ENCODE measurements around the gene CYP2B6. TPM values are rescaled to one million over a fixed set of nuclear protein-coding genes. Genes with fewer than 3 reads are reported as not detected.
A peak's percentile ranks its signal among the peaks of the same experiment; 100 is the strongest.
"Not testable (repeated sequence)": the region's sequence is repeated elsewhere in the genome, so short reads cannot be mapped to it uniquely, and the experiment has no call there.

The CYP2B6 gene
- total and polyA plus RNA-seq, 3 experiments from 2014 or later: not detected

DNA sequence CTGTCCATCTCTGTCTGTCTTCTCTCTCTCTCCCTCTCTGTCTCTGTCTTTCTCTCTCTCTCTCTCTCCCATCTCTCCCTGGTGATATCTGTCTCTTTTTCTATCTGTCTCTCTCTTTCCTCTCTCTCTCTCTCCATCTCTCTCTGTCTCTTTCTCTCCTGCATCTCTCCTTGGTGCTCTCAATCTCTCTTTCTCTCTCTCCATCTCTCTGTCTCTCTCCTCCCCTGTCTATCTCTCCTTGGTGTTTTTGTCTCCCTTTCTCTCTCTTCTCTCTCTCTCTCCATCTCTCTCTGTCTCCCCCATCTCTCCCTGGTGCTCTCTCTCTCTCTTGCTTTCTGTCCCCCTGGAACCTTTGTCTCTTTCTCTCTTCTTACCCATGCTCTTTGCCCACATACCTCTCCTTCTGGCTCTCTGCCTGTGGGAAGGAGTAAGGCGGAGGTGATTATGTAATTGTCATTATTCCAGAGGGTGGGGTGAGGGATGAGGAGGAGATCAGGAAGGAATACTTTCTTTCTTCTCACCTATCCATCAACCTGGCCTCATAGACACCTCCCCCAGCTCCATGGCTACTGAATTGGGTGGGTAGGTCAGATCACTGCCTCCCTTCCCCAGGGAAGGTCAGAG lies 30.9 kb upstream of the CYP2B6 start:
- POLR2A ChIA-PET: no interaction called here
- DNase-seq: no peak

DNA sequence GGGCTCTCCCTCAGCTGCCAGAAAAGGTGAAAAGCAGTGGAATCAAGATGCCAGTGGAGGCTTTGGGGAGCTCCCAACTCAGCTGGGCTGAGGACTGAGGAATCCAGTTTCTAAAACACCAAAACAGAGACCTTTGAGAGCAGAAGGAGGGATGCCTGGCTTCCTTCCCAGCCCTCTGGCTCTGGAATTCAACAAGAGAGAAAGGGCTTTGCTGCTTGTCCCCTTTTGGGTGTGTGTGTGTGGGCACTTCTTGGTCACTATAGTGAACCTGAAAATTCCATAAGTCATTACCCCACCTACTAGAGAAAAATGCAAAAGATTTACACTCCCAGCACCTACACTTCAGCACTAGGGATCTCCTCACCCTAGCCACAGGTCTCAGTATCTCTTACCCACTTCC lies 30.3 kb upstream of the CYP2B6 start:
- Histone ChIP-seq H3K9me3 (ENCODE audit: low read length) (peaks cover 12% of the 10 kb centered on the region), H3K36me3 (ENCODE audit: insufficient read depth, low read length) (no peaks in the 10 kb centered on the region), H3K27me3 (ENCODE audit: insufficient read depth, low read length, poor library complexity, severe bottlenecking) (peaks cover 9% of the 10 kb centered on the region), H3K4me3 (ENCODE audit: low read length) (no peak overlapping the region), H3K27ac (ENCODE audit: low read depth, low read length) (no peak overlapping the region), H3K4me1 (ENCODE audit: insufficient read depth, low read length) (no peaks in the 10 kb centered on the region)
- Mint-ChIP-seq H3K4me3 (peak overlapping the region in 1 of 7 donors; percentile 19), H3K27me3 (peaks cover 11 to 17% of the 10 kb centered on the region in 2 donors), H3K36me3 (peaks cover 0 to 14% (median 3%) of the 10 kb centered on the region in 3 donors), H3K27ac (peak overlapping the region in 1 of 8 donors; percentile 34), H3K4me1 (peaks cover 0 to 7% (median 1%) of the 10 kb centered on the region in 3 donors), H3K9me3 (peaks cover 13 to 20% (median 17%) of the 10 kb centered on the region in 5 donors)
- POLR2A ChIA-PET: no interaction called here
- CTCF ChIA-PET: no interaction called here
- no peak for DNase-seq

More for the DNA sequence above, 30.9 kb upstream of the CYP2B6 start:
- H3K9me3 ChIP-seq (ENCODE audit: low read length): peaks cover 18% of the 10 kb centered on the region
- no peak overlapping the region for H3K4me3 ChIP-seq (ENCODE audit: low read length)
- Mint-ChIP-seq H3K4me3 (no peak overlapping the region), H3K36me3 (peaks cover 0 to 14% (median 3%) of the 10 kb centered on the region in 3 donors), H3K27ac (no peak overlapping the region), H3K27me3 (peaks cover 11 to 17% of the 10 kb centered on the region in 2 donors), H3K4me1 (peaks cover 0 to 7% (median 1%) of the 10 kb centered on the region in 3 donors), H3K9me3 (peaks cover 17 to 24% (median 19%) of the 10 kb centered on the region in 5 donors)
- H3K27ac ChIP-seq (ENCODE audit: low read depth, low read length): no peak overlapping the region
- peaks cover 9% of the 10 kb centered on the region for H3K27me3 ChIP-seq (ENCODE audit: insufficient read depth, low read length, poor library complexity, severe bottlenecking)
- CTCF ChIA-PET: no interaction called here
- no peaks in the 10 kb centered on the region for H3K36me3 ChIP-seq (ENCODE audit: insufficient read depth, low read length)
- no peaks in the 10 kb centered on the region for H3K4me1 ChIP-seq (ENCODE audit: insufficient read depth, low read length)

DNA sequence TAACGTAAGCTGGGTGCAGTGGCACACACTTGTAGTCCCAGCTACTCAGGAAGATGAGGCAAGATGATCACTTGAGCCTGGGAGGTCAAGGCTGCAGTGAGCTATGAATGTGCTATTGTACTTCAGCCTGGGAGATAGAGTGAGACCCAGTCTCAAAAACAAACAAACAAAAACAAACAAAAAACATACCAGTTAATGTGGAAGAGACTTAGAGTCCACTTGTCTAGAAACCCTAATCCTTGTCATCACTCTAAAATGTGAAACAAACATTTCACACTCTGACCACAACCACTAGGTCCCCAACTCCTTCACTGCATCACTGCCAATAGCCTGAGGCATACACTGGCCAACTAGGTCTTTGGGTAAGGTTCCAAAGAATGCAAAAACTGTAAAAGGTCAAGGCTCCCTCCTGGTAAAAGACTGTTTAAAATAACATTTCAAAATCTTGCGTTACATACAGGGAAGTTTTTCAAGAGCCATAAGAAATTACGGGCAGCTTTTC lies 28.6 kb upstream of the CYP2B6 start:
- H3K9me3 Mint-ChIP-seq: peaks cover 3 to 6% (median 4%) of the 10 kb centered on the region in 5 donors
- Histone ChIP-seq H3K27ac (ENCODE audit: low read depth, low read length) (no peak overlapping the region), H3K4me3 (ENCODE audit: low read length) (no peak overlapping the region), H3K27me3 (ENCODE audit: insufficient read depth, low read length, poor library complexity, severe bottlenecking) (peaks cover 9% of the 10 kb centered on the region), H3K36me3 (ENCODE audit: insufficient read depth, low read length) (no peaks in the 10 kb centered on the region), H3K9me3 (ENCODE audit: low read length) (no peaks in the 10 kb centered on the region), H3K4me1 (ENCODE audit: insufficient read depth, low read length) (no peaks in the 10 kb centered on the region)
- DNase-seq: no peak
- peaks cover 0 to 5% (median 0%) of the 10 kb centered on the region in 3 donors for H3K36me3 Mint-ChIP-seq
- H3K27ac Mint-ChIP-seq: no peak overlapping the region
- POLR2A ChIA-PET: no interaction called here
- peaks cover 0 to 7% (median 2%) of the 10 kb centered on the region in 3 donors for H3K4me1 Mint-ChIP-seq
- H3K27me3 Mint-ChIP-seq: peaks cover 11 to 17% of the 10 kb centered on the region in 2 donors
- H3K4me3 Mint-ChIP-seq: no peak overlapping the region
- CTCF ChIA-PET: interaction anchor here (1.2 kb wide), 1 partner anchor 165 kb away, joined by 3 read pairs; no protein-coding TSS in a partner anchor

DNA sequence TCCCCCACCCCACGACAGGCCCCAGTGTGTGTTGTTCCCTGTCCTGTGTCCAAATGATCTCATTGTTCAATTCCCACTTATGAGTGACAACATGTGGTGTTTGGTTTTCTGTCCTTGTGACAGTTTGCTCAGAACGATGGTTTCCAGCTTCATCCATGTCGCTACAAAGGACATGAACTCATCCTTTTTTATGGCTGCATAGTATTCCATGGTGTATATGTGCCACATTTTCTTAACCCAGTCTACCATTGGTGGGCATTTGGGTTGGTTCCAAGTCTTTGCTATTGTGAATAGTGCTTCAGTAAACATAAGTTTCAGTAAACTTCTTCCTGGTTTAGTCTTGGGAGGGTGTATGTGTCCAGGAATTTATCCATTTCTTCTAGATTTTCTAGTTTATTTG lies 26.7 kb upstream of the CYP2B6 start:
- H3K27ac Mint-ChIP-seq; H3K36me3 Mint-ChIP-seq; H3K27ac ChIP-seq (ENCODE audit: low read depth, low read length); H3K4me3 Mint-ChIP-seq; H3K27me3 ChIP-seq (ENCODE audit: insufficient read depth, low read length, poor library complexity, severe bottlenecking); H3K9me3 Mint-ChIP-seq; CTCF ChIA-PET; H3K4me1 ChIP-seq (ENCODE audit: insufficient read depth, low read length); H3K36me3 ChIP-seq (ENCODE audit: insufficient read depth, low read length); H3K4me3 ChIP-seq (ENCODE audit: low read length); DNase-seq; H3K9me3 ChIP-seq (ENCODE audit: low read length): not testable (repeated sequence)
- Mint-ChIP-seq H3K4me1 (peaks cover 9 to 16% (median 12%) of the 10 kb centered on the region in 3 donors), H3K27me3 (peaks cover 11 to 13% of the 10 kb centered on the region in 2 donors)
- POLR2A ChIA-PET: interaction anchor here (0.6 kb wide), 1 partner anchor 632 kb away, joined by 3 read pairs; no protein-coding TSS in a partner anchor

DNA sequence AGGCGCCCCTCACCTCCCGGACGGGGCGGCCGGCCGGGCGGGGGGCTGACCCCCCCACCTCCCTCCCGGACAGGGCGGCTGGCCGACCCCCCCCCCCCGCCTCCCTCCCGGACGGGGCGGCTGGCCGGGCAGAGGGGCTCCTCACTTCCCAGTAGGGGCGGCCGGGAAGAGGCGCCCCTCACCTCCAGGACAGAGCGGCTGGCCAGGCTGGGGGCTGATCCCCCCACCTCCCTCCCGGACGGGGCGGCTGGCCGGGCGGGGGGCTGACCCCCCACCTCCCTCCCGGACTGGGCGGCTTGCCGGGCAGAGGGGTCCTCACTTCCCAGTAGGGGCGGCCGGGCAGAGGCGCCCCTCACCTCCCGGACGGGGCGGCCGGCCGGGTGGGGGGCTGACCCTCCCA lies 25.7 kb upstream of the CYP2B6 start:
- H3K4me3 Mint-ChIP-seq; H3K9me3 ChIP-seq (ENCODE audit: low read length); POLR2A ChIA-PET; CTCF ChIA-PET; H3K9me3 Mint-ChIP-seq; DNase-seq; H3K36me3 Mint-ChIP-seq; H3K36me3 ChIP-seq (ENCODE audit: insufficient read depth, low read length); H3K27ac Mint-ChIP-seq; H3K27me3 ChIP-seq (ENCODE audit: insufficient read depth, low read length, poor library complexity, severe bottlenecking); H3K4me3 ChIP-seq (ENCODE audit: low read length); H3K27ac ChIP-seq (ENCODE audit: low read depth, low read length): not testable (repeated sequence)
- H3K4me1 Mint-ChIP-seq: peaks cover 19 to 26% (median 22%) of the 10 kb centered on the region in 3 donors
- peaks cover 18% of the 10 kb centered on the region for H3K4me1 ChIP-seq (ENCODE audit: insufficient read depth, low read length)
- peaks cover 11 to 13% of the 10 kb centered on the region in 2 donors for H3K27me3 Mint-ChIP-seq

DNA sequence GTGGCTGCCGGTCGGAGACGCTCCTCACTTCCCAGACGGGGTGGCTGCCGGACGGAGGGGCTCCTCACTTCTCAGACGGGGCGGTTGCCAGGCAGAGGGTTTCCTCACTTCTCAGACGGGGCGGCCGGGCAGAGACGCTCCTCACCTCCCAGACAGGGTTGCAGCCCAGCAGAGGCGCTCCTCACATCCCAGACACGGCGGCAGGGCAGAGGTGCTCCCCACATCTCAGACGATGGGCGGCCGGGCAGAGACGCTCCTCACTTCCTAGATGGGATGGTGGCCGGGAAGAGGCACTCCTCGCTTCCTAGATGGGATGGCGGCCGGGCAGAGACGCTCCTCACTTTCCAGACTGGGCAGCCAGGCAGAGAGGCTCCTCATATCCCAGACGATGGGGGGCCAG lies 24.5 kb upstream of the CYP2B6 start:
- peaks cover 31 to 33% (median 32%) of the 10 kb centered on the region in 3 donors for H3K4me1 Mint-ChIP-seq
- H3K9me3 Mint-ChIP-seq, POLR2A ChIA-PET: not testable (repeated sequence)

DNA sequence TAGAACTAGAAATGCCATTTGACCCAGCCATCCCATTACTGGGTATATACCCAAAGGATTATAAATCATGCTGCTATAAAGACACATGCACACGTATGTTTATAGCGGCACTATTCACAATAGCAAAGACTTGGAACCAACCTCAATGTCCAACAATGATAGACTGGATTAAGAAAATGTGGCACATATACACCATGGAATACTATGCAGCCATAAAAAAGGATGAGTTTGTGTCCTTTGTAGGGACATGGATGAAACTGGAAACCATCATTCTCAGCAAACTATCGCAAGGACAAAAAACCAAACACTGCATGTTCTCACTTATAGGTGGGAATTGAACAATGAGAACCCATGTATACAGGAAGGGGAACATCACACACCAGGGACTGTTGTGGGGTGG lies 23.0 kb upstream of the CYP2B6 start:
- peaks cover 3 to 13% of the 10 kb centered on the region in 2 donors for H3K27me3 Mint-ChIP-seq
- DNase-seq; H3K9me3 ChIP-seq (ENCODE audit: low read length); H3K4me3 Mint-ChIP-seq; H3K9me3 Mint-ChIP-seq; H3K27ac Mint-ChIP-seq; H3K4me3 ChIP-seq (ENCODE audit: low read length); H3K27me3 ChIP-seq (ENCODE audit: insufficient read depth, low read length, poor library complexity, severe bottlenecking); H3K36me3 Mint-ChIP-seq; CTCF ChIA-PET; H3K27ac ChIP-seq (ENCODE audit: low read depth, low read length); POLR2A ChIA-PET; H3K36me3 ChIP-seq (ENCODE audit: insufficient read depth, low read length): not testable (repeated sequence)
- peaks cover 31% of the 10 kb centered on the region for H3K4me1 ChIP-seq (ENCODE audit: insufficient read depth, low read length)
- H3K4me1 Mint-ChIP-seq: peaks cover 33 to 39% (median 38%) of the 10 kb centered on the region in 3 donors

More for the DNA sequence above, 24.5 kb upstream of the CYP2B6 start:
- H3K9me3 ChIP-seq (ENCODE audit: low read length); H3K27ac Mint-ChIP-seq; H3K36me3 ChIP-seq (ENCODE audit: insufficient read depth, low read length); H3K27me3 ChIP-seq (ENCODE audit: insufficient read depth, low read length, poor library complexity, severe bottlenecking); H3K27ac ChIP-seq (ENCODE audit: low read depth, low read length); H3K4me3 Mint-ChIP-seq; CTCF ChIA-PET; DNase-seq; H3K36me3 Mint-ChIP-seq; H3K4me3 ChIP-seq (ENCODE audit: low read length): not testable (repeated sequence)
- H3K4me1 ChIP-seq (ENCODE audit: insufficient read depth, low read length): peaks cover 30% of the 10 kb centered on the region
- peaks cover 8 to 13% of the 10 kb centered on the region in 2 donors for H3K27me3 Mint-ChIP-seq

DNA sequence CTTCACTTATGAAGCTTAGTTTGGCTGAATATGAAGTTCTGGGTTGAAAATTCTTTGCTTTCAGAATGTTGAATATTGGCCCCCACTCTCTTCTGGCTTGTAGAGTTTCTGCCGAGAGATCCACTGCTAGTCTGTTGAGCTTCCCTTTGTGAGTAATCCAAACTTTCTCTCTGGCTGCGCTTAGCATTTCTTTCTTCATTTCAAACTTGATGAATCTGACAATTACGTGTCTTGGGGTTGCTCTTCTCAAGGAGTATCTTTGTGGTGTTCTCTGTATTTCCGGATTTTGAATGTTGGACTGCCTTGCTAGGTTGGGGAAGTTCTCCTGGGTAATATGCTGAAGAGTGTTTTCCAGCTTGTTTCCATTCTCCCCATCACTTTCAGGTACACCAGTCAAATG lies 21.4 kb upstream of the CYP2B6 start:
- H3K27me3 ChIP-seq (ENCODE audit: insufficient read depth, low read length, poor library complexity, severe bottlenecking); DNase-seq; POLR2A ChIA-PET; H3K36me3 Mint-ChIP-seq; H3K9me3 ChIP-seq (ENCODE audit: low read length); H3K27me3 Mint-ChIP-seq; H3K4me3 ChIP-seq (ENCODE audit: low read length); H3K9me3 Mint-ChIP-seq; H3K27ac ChIP-seq (ENCODE audit: low read depth, low read length); H3K36me3 ChIP-seq (ENCODE audit: insufficient read depth, low read length): not testable (repeated sequence)
- CTCF ChIA-PET: interaction anchor here (1.4 to 2.1 kb wide), 2 partner anchors 151 to 175 kb away, joined by 3 to 10 read pairs; no protein-coding TSS in a partner anchor
- peak overlapping the region in 6 of 7 donors; percentile 5 to 60 (median 36) for H3K4me3 Mint-ChIP-seq
- H3K4me1 ChIP-seq (ENCODE audit: insufficient read depth, low read length): peaks cover 31% of the 10 kb centered on the region
- peaks cover 33 to 40% (median 39%) of the 10 kb centered on the region in 3 donors for H3K4me1 Mint-ChIP-seq
- H3K27ac Mint-ChIP-seq: peak overlapping the region in 7 of 8 donors; percentile 24 to 95 (median 72)

All from CD8-positive, alpha-beta memory T cell (primary cell).